SU-DHL-6 (cell line): Measurements from ENCODE around the gene ACHE.

Experiments used
- H2AFZ ChIP-seq: fragments of 200-600 bp; sonication (generic); 2 replicates; pipeline ENCODE4 v1.6.1; 2014; ENCODE audit warnings: low read depth, mild to moderate bottlenecking, moderate library complexity, mixed read lengths, antibody characterized with exemption, low read length; ENCODE audit not compliant: severe bottlenecking
- H3F3A ChIP-seq: fragments of 200-600 bp; shearing (Covaris generic); 2 replicates; pipeline ENCODE4 v1.6.0; 2016; ENCODE audit warnings: antibody characterized with exemption, mild to moderate bottlenecking; ENCODE audit not compliant: insufficient read depth
- H3K27ac ChIP-seq: fragments of 200-600 bp; sonication (generic); 2 replicates; pipeline ENCODE4 v1.5.1; 2016; ENCODE audit warnings: low read depth, mild to moderate bottlenecking, low read length, moderate library complexity, mixed read lengths
- H3K27me3 ChIP-seq: fragments of 200-600 bp; sonication (generic), shearing (Covaris generic); 2 replicates; pipeline ENCODE4 v1.6.0; 2014; ENCODE audit warnings: mild to moderate bottlenecking, low read length
- H3K36me3 ChIP-seq: fragments of 200-600 bp; sonication (generic); 2 replicates; pipeline ENCODE4 v1.6.1; 2014; ENCODE audit warnings: mild to moderate bottlenecking, low read length, mixed read lengths
- H3K4me2 ChIP-seq: fragments of 300-600, 200-600 bp; shearing (Covaris generic), sonication (generic); 2 replicates; pipeline ENCODE4 v1.6.0; 2014; ENCODE audit warnings: low read length, low read depth, mild to moderate bottlenecking; ENCODE audit not compliant: poor library complexity, severe bottlenecking
- H3K4me3 ChIP-seq: fragments of 200-600 bp; sonication (generic); 2 replicates; pipeline ENCODE4 v1.5.1; 2014; ENCODE audit warnings: antibody characterized with exemption, low read length, mild to moderate bottlenecking, mixed read lengths; ENCODE audit not compliant: insufficient read depth, poor library complexity, severe bottlenecking
- H3K79me2 ChIP-seq: fragments of 200-600 bp; sonication (generic); 2 replicates; pipeline ENCODE4 v1.6.1; 2014; ENCODE audit warnings: mild to moderate bottlenecking, low read length, moderate library complexity; ENCODE audit not compliant: insufficient read depth
- H3K9ac ChIP-seq: fragments of 200-600 bp; sonication (generic); 2 replicates; pipeline ENCODE4 v1.7.0; 2014; ENCODE audit warnings: mild to moderate bottlenecking, low read length
- H3K9me2 ChIP-seq: fragments of 200-600 bp; sonication (generic); replicated peaks from 2 replicates; pipeline ENCODE4 v1.6.1; 2014; ENCODE audit warnings: low read length; ENCODE audit not compliant: insufficient read depth
- H3K9me3 ChIP-seq: fragments of 200-600 bp; sonication (generic); 2 replicates; pipeline ENCODE4 v1.6.1; 2014; ENCODE audit warnings: low read length, mixed read lengths; ENCODE audit not compliant: insufficient read depth
- H4K20me1 ChIP-seq: fragments of 200-600 bp; sonication (generic); 2 replicates; pipeline ENCODE4 v1.6.1; 2014; ENCODE audit warnings: low read depth, mild to moderate bottlenecking, antibody characterized with exemption, low read length, moderate library complexity, mixed read lengths
- EZH2phosphoT487 ChIP-seq: fragments of 200-600 bp; sonication (generic), shearing (Covaris generic); conservative IDR thresholded peaks from 2 replicates; pipeline ENCODE4 v1.6.1; 2018; ENCODE audit warnings: mild to moderate bottlenecking, antibody characterized with exemption, low read length, moderate library complexity, mixed read lengths
- TF ChIP-seq, protein P1 (sequence below): fragments of 200-600 bp; sonication (generic); IDR thresholded peaks from one replicate; pipeline ENCODE4 v1.5.1; 2017; ENCODE audit warnings: antibody characterized with exemption, mild to moderate bottlenecking, low read length, moderate library complexity; ENCODE audit not compliant: insufficient read depth, poor library complexity, severe bottlenecking

The ACHE gene

GRCh38 chr7:100864263-100864845 lies 31.3 kb downstream of the ACHE start:
- Histone ChIP-seq H3K79me2 (no peaks in the 10 kb centered on the region), H3K4me2 (no peak overlapping the region), H3K9ac (no peak overlapping the region), H3K36me3 (no peaks in the 10 kb centered on the region), H3K27ac (no peak overlapping the region), H3F3A (0 out of 2 replicates have a peak, but pooled peaks cover 8% of the 10 kb centered on the region), H2AFZ (no peak overlapping the region), H3K9me2 (no peaks in the 10 kb centered on the region), H3K9me3 (no peaks in the 10 kb centered on the region), H3K27me3 (no peaks in the 10 kb centered on the region), H3K4me3 (no peak overlapping the region), H4K20me1 (no peaks in the 10 kb centered on the region)
- TF ChIP-seq, protein P1, sequence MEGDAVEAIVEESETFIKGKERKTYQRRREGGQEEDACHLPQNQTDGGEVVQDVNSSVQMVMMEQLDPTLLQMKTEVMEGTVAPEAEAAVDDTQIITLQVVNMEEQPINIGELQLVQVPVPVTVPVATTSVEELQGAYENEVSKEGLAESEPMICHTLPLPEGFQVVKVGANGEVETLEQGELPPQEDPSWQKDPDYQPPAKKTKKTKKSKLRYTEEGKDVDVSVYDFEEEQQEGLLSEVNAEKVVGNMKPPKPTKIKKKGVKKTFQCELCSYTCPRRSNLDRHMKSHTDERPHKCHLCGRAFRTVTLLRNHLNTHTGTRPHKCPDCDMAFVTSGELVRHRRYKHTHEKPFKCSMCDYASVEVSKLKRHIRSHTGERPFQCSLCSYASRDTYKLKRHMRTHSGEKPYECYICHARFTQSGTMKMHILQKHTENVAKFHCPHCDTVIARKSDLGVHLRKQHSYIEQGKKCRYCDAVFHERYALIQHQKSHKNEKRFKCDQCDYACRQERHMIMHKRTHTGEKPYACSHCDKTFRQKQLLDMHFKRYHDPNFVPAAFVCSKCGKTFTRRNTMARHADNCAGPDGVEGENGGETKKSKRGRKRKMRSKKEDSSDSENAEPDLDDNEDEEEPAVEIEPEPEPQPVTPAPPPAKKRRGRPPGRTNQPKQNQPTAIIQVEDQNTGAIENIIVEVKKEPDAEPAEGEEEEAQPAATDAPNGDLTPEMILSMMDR = no peak
- no peak for TF ChIP-seq EZH2phosphoT487

DNA sequence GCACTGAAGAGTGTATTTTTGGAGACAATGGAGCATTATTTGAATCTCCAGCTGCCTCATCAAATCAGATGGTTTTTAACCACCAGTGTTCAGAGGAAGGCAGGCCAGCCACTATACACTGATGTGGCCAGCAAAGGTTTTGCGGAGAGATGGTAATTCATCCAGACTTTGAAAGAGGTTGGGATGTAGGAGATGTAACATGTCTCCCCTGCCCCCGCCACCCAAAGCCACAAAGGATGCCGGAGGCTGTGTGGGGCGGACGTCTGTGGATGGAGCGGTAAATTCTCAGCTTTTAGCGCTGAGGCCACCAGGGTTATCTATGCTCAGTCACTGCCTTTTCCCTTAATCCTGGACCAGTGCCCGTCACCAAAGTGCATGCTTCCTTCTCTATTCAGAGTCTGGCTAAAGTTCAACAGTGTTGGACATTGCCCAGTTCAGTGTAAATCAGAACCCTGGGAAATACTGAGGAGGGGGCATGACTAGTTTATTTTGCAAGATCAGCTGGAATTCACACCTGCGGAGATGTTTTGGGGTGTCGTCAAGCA lies 32.2 kb downstream of the ACHE start:
- H4K20me1 ChIP-seq = no peaks in the 10 kb centered on the region
- 0 out of 2 replicates have a peak, but pooled peaks cover 8% of the 10 kb centered on the region for H3F3A ChIP-seq
- H3K9ac ChIP-seq = no peak overlapping the region
- no peaks in the 10 kb centered on the region for H3K27me3 ChIP-seq
- no peaks in the 10 kb centered on the region for H3K79me2 ChIP-seq
- TF ChIP-seq, protein P1 = no peak
- TF ChIP-seq EZH2phosphoT487 = no peak
- no peak overlapping the region for H3K4me2 ChIP-seq
- H3K9me2 ChIP-seq = no peaks in the 10 kb centered on the region
- H3K9me3 ChIP-seq = no peaks in the 10 kb centered on the region
- no peaks in the 10 kb centered on the region for H3K36me3 ChIP-seq
- H3K27ac ChIP-seq = no peak overlapping the region
- no peak overlapping the region for H3K4me3 ChIP-seq
- no peak overlapping the region for H2AFZ ChIP-seq

GRCh38 chr7:100861616-100861985 lies 34.1 kb downstream of the ACHE start:
- TF ChIP-seq EZH2phosphoT487 = no peak
- TF ChIP-seq, protein P1 = no peak
- Histone ChIP-seq H3K27ac (no peak overlapping the region), H3K36me3 (no peaks in the 10 kb centered on the region), H3K27me3 (no peaks in the 10 kb centered on the region), H3K4me2 (no peak overlapping the region), H3K4me3 (no peak overlapping the region), H3K9me2 (no peaks in the 10 kb centered on the region), H4K20me1 (no peaks in the 10 kb centered on the region), H3F3A (0 out of 2 replicates have a peak, but pooled peaks cover 8% of the 10 kb centered on the region), H3K79me2 (no peaks in the 10 kb centered on the region), H2AFZ (no peak overlapping the region), H3K9ac (no peak overlapping the region), H3K9me3 (no peaks in the 10 kb centered on the region)
